Neural cell (in vitro differentiated cells): ENCODE measurements around the gene KIF20B. TPM values are rescaled to one million over a fixed set of nuclear protein-coding genes. Genes with fewer than 3 reads are reported as not detected.

Source experiments
- H2AFZ ChIP-seq: fragments of 200-600, 300-800 bp; sonication (generic), shearing (Covaris generic); 2 replicates; pipeline ENCODE4 v1.6.0; 2014; ENCODE audit warnings: low read depth, mild to moderate bottlenecking, antibody characterized with exemption, low read length, moderate library complexity
- H3F3A ChIP-seq: fragments of 200-600 bp; shearing (Covaris generic); 2 replicates; pipeline ENCODE4 v1.6.1; 2016; ENCODE audit warnings: mild to moderate bottlenecking, moderate library complexity, mixed read lengths, antibody characterized with exemption, low read length; ENCODE audit not compliant: insufficient read depth, poor library complexity, severe bottlenecking
- H3K27ac ChIP-seq: fragments of 200-600, 300-800 bp; sonication (generic), shearing (Covaris generic); 2 replicates; pipeline ENCODE4 v1.5.1; 2014; ENCODE audit warnings: mild to moderate bottlenecking, low read length, moderate library complexity
- H3K27me3 ChIP-seq: fragments of 300-800, 200-600 bp; sonication (generic), shearing (Covaris generic); 2 replicates; pipeline ENCODE4 v1.6.0; 2014; ENCODE audit warnings: mild to moderate bottlenecking, low read depth, low read length, moderate library complexity; ENCODE audit not compliant: insufficient read depth
- H3K36me3 ChIP-seq: fragments of 300-800, 200-600 bp; sonication (generic), shearing (Covaris generic); 2 replicates; pipeline ENCODE4 v1.5.1; 2014; ENCODE audit warnings: mild to moderate bottlenecking, antibody characterized with exemption, low read length, moderate library complexity; ENCODE audit not compliant: insufficient read depth
- H3K4me2 ChIP-seq: fragments of 300-800, 200-600 bp; sonication (generic), shearing (Covaris generic); 2 replicates; pipeline ENCODE4 v1.6.0; 2014; ENCODE audit warnings: mild to moderate bottlenecking, low read length
- H3K4me3 ChIP-seq: fragments of 300-800, 200-600 bp; sonication (generic), shearing (Covaris generic); 2 replicates; pipeline ENCODE4 v1.5.1; 2014; ENCODE audit warnings: mild to moderate bottlenecking, low read length, moderate library complexity
- H3K79me2 ChIP-seq: fragments of 200-600 bp; shearing (Covaris generic); replicated peaks from 2 replicates; pipeline ENCODE4 v1.6.0; 2014; ENCODE audit warnings: mild to moderate bottlenecking, low read length, moderate library complexity; ENCODE audit not compliant: insufficient read depth
- H3K9ac ChIP-seq: fragments of 300-800, 200-600 bp; sonication (generic), shearing (Covaris generic); 2 replicates; pipeline ENCODE4 v1.6.1; 2016; ENCODE audit warnings: mild to moderate bottlenecking, low read length, mixed read lengths
- H3K9me2 ChIP-seq: fragments of 200-600 bp; shearing (Covaris generic); 2 replicates; pipeline ENCODE4 v1.6.1; 2016; ENCODE audit warnings: mild to moderate bottlenecking, low read length, mixed read lengths; ENCODE audit not compliant: insufficient read depth
- H3K9me3 ChIP-seq: fragments of 200-600, 300-800 bp; sonication (generic), shearing (Covaris generic); 2 replicates; pipeline ENCODE4 v1.6.1; 2016; ENCODE audit warnings: mild to moderate bottlenecking, mixed run types, low read length, moderate library complexity, mixed read lengths
- H4K20me1 ChIP-seq: fragments of 200-600 bp; shearing (Covaris generic); 2 replicates; pipeline ENCODE4 v1.6.1; 2016; ENCODE audit warnings: mild to moderate bottlenecking, mixed run types; ENCODE audit not compliant: insufficient read depth
- CTCF ChIP-seq: fragments of 450-650 bp; IDR thresholded peaks from 2 replicates; pipeline ENCODE4 v1.5.1; 2014; ENCODE audit warnings: antibody characterized with exemption, mild to moderate bottlenecking, moderate library complexity; ENCODE audit not compliant: poor library complexity, severe bottlenecking
- EP300 ChIP-seq: fragments of 450-650 bp; conservative IDR thresholded peaks from 2 replicates; pipeline ENCODE4 v1.6.1; 2014; ENCODE audit warnings: antibody characterized with exemption, mild to moderate bottlenecking, moderate library complexity; ENCODE audit not compliant: poor library complexity, severe bottlenecking
- EZH2 ChIP-seq: fragments of 200-600, 300-800 bp; shearing (Covaris generic), sonication (generic); IDR thresholded peaks from 2 replicates; pipeline ENCODE4 v1.6.1; 2014; ENCODE audit warnings: antibody characterized with exemption, low read length, borderline replicate concordance, mild to moderate bottlenecking; ENCODE audit not compliant: insufficient read depth, poor library complexity, severe bottlenecking
- MXI1 ChIP-seq: fragments of 450-650 bp; conservative IDR thresholded peaks from 2 replicates; pipeline ENCODE4 v1.6.1; 2014; ENCODE audit warnings: antibody characterized with exemption, mild to moderate bottlenecking; ENCODE audit not compliant: poor library complexity, severe bottlenecking
- POLR2AphosphoS5 ChIP-seq: IDR thresholded peaks from 2 replicates; pipeline ENCODE4 v1.6.1; 2012
- RAD21 ChIP-seq: fragments of 450-650 bp; conservative IDR thresholded peaks from 2 replicates; pipeline ENCODE4 v1.6.1; 2014; ENCODE audit warnings: antibody characterized with exemption, mild to moderate bottlenecking, moderate library complexity
- REST ChIP-seq: IDR thresholded peaks from 2 replicates; pipeline ENCODE4 v1.6.1; 2012; ENCODE audit warnings: borderline replicate concordance
- SMC3 ChIP-seq: fragments of 450-650 bp; conservative IDR thresholded peaks from 2 replicates; pipeline ENCODE4 v1.6.1; 2014; ENCODE audit warnings: antibody characterized with exemption, mild to moderate bottlenecking, moderate library complexity; ENCODE audit not compliant: poor library complexity
- TAF1 ChIP-seq: IDR thresholded peaks from 2 replicates; pipeline ENCODE4 v1.6.1; 2012; ENCODE audit warnings: low read depth
- polyA plus RNA-seq: library from polyadenylated mRNA; depleted of rRNA; stranded (reverse); fragments of >200 nt; gene quantifications from 2 replicates; pipeline ENCODE4 v1.2.3, GENCODE V29; 2014

KIF20B gene
- polyA plus RNA-seq, 1 donor from 2014 or later, result 3.9 TPM

- H4K20me1 ChIP-seq, result no peaks in the 10 kb centered on the region
- H3K27ac ChIP-seq, result no peak overlapping the region
- no peaks in the 10 kb centered on the region for H3K79me2 ChIP-seq
- TF ChIP-seq EP300 (no peak), POLR2AphosphoS5 (no peak), CTCF (no peak), EZH2 (no peak), REST (no peak), SMC3 (no peak), MXI1 (no peak), RAD21 (no peak), TAF1 (no peak)
- no peak overlapping the region for H3K4me2 ChIP-seq
- no peak overlapping the region for H2AFZ ChIP-seq
- H3K36me3 ChIP-seq, result no peaks in the 10 kb centered on the region
- no peak overlapping the region for H3K4me3 ChIP-seq
- H3K9ac ChIP-seq, result no peak overlapping the region
- H3K9me2 ChIP-seq, result no peaks in the 10 kb centered on the region
- no peaks in the 10 kb centered on the region for H3F3A ChIP-seq
- H3K9me3 ChIP-seq, result no peaks in the 10 kb centered on the region
- no peaks in the 10 kb centered on the region for H3K27me3 ChIP-seq
Measured at GRCh38 chr10:89652806-89653370, 48.5 kb upstream of the KIF20B start.

- no peaks in the 10 kb centered on the region for H3K9me2 ChIP-seq
- no peak overlapping the region for H3K27ac ChIP-seq
- H2AFZ ChIP-seq, result no peak overlapping the region
- H3K4me3 ChIP-seq, result no peak overlapping the region
- no peaks in the 10 kb centered on the region for H3K27me3 ChIP-seq
- H3F3A ChIP-seq, result no peaks in the 10 kb centered on the region
- H3K9ac ChIP-seq, result no peak overlapping the region
- no peaks in the 10 kb centered on the region for H3K36me3 ChIP-seq
- TF ChIP-seq CTCF, result no peak
- TF ChIP-seq RAD21, result no peak
- no peak for TF ChIP-seq EZH2
- no peak for TF ChIP-seq REST
- no peak for TF ChIP-seq MXI1
- no peak for TF ChIP-seq EP300
- no peak for TF ChIP-seq SMC3
- no peak for TF ChIP-seq POLR2AphosphoS5
- TF ChIP-seq TAF1, result no peak
- no peaks in the 10 kb centered on the region for H3K9me3 ChIP-seq
- H3K79me2 ChIP-seq, result no peaks in the 10 kb centered on the region
- H4K20me1 ChIP-seq, result no peaks in the 10 kb centered on the region
- no peak overlapping the region for H3K4me2 ChIP-seq
Measured at GRCh38 chr10:89653410-89653869, 48.0 kb upstream of the KIF20B start.
